Ishikawa (cell line): ENCODE data around the gene SLC26A2.
A peak's percentile ranks its signal among the peaks of the same experiment; 100 is the strongest.

ENCODE experiments used
- CEBPB ChIP-seq: IDR thresholded peaks from 2 replicates; pipeline ENCODE4 v1.6.1; 2012
- EGR1 ChIP-seq: IDR thresholded peaks from 2 replicates; pipeline ENCODE4 v1.6.1; 2012
- TAF1 ChIP-seq: IDR thresholded peaks from 2 replicates; pipeline ENCODE4 v1.6.1; 2012; ENCODE audit warnings: low read depth, mild to moderate bottlenecking

- TF ChIP-seq TAF1 (no peak), EGR1 (no peak), CEBPB (peak; percentile 76)
These were observed 22.9 kb upstream of the SLC26A2 start for GRCh38 chr5:149937610-149938009.
